Lung (tissue), 12 donors: ENCODE measurements around the gene PLEKHF1. TPM values are rescaled to one million over a fixed set of nuclear protein-coding genes. Genes with fewer than 3 reads are reported as not detected.
A peak's percentile ranks its signal among the peaks of the same experiment; 100 is the strongest.

ENCODE experiments used
- ATAC-seq: fragments of 200-7000 bp; cut with Tn5 transposase; one replicate; pipeline ENCODE4 v1.9.1; 2020; ENCODE audit warnings: moderate number of reproducible peaks; ENCODE audit not compliant: insufficient read depth, low FRiP score
- DNase-seq, 3 donors: peaks; one replicate each; pipeline ENCODE4 v3.0.0-alpha.2; 2013 to 2017
- H3K27ac ChIP-seq, 2 donors: one replicate each; pipeline ENCODE4 v1.5.1; 2013; ENCODE audit warnings: mild to moderate bottlenecking in 2 of 2, moderate library complexity in 2 of 2, control low read depth in 1 of 2, inconsistent platforms in 1 of 2, low read depth in 1 of 2, low read length in 1 of 2
- H3K27me3 ChIP-seq, 3 donors: one replicate each; pipeline ENCODE4 v1.5.1; 2013; ENCODE audit warnings: low read length in 2 of 3; ENCODE audit not compliant: control insufficient read depth in 3 of 3, insufficient read depth in 3 of 3
- H3K36me3 ChIP-seq, 4 donors: one replicate each; pipeline ENCODE4 v1.5.1; 2013; ENCODE audit warnings: low read length in 4 of 4, mild to moderate bottlenecking in 1 of 4, moderate library complexity in 1 of 4; ENCODE audit not compliant: control insufficient read depth in 4 of 4, insufficient read depth in 4 of 4
- H3K4me1 ChIP-seq, 5 donors: one replicate each; pipeline ENCODE4 v1.5.1; 2013; ENCODE audit warnings: low read length in 5 of 5, mild to moderate bottlenecking in 2 of 5, moderate library complexity in 1 of 5; ENCODE audit not compliant: control insufficient read depth in 5 of 5, insufficient read depth in 5 of 5
- H3K4me3 ChIP-seq: one replicate; pipeline ENCODE4 v1.5.1; 2013; ENCODE audit warnings: mild to moderate bottlenecking, control low read depth, moderate library complexity
- H3K9ac ChIP-seq, 2 donors: one replicate each; pipeline ENCODE4 v1.5.1; 2013; ENCODE audit warnings: low read length in 2 of 2, control low read depth in 1 of 2; ENCODE audit not compliant: insufficient read depth in 1 of 2
- H3K9me3 ChIP-seq, 4 donors: one replicate each; pipeline ENCODE4 v1.5.1; 2013; ENCODE audit warnings: low read length in 3 of 4, mild to moderate bottlenecking in 1 of 4, moderate library complexity in 1 of 4; ENCODE audit not compliant: control insufficient read depth in 4 of 4, insufficient read depth in 3 of 4
- CTCF ChIP-seq: IDR thresholded peaks from 2 replicates; pipeline ENCODE4 v1.5.1; 2012; ENCODE audit warnings: mild to moderate bottlenecking; ENCODE audit errors: control extremely low read depth, extremely low read depth
- WGBS, 2 donors: extraction: QIAGEN DNeasy Blood & Tissue Kit; methylation state at CpG; one replicate each; pipeline ENCODE4 v1.1.7; 2013; 5-methylcytosine and 5-hydroxymethylcytosine counted together
- polyA plus RNA-seq, 2 donors: library from polyadenylated mRNA; stranded (reverse); fragments of 200-250 nt; gene quantifications; one replicate each; pipeline ENCODE4 v1.2.1, GENCODE V29; 2013
- total RNA-seq, 2 donors: library from RNA; depleted of rRNA in 1 of 2; stranded (reverse); fragments of >200 nt in 1 of 2; gene quantifications; one replicate each; pipeline ENCODE4 v1.2.1, GENCODE V29; 2014 to 2021
- donor health status: control.
- donor health status: control.
- donor health status: Bipolar disorder and iron deficiency.
- donor health status: healthy.
- donor health status: DM: yes; HTN: yes; CAD: no.

PLEKHF1 gene
- total and polyA plus RNA-seq, 4 donors: 5.7 to 13.2 (median 10.4) TPM

- no peak overlapping the region for H3K4me3 ChIP-seq
- no peak overlapping the region for H3K27ac ChIP-seq
- no peak overlapping the region for H3K9ac ChIP-seq
- peaks cover 0 to 20% (median 0%) of the 10 kb centered on the region in 5 donors for H3K4me1 ChIP-seq
- no peaks in the 10 kb centered on the region for H3K27me3 ChIP-seq
- no peak for DNase-seq
- no peak for TF ChIP-seq CTCF
- WGBS, 2 donors: 96% methylated on average over 34 of the region's 34 CpGs
- peaks cover 0 to 23% (median 7%) of the 10 kb centered on the region in 4 donors for H3K36me3 ChIP-seq
- H3K9me3 ChIP-seq: no peaks in the 10 kb centered on the region
- no peak for ATAC-seq
Measured at GRCh38 chr19:29674374-29675119, 9.3 kb downstream of the PLEKHF1 start.

GRCh38 chr19:29675120-29675649 is 9.9 kb downstream of the PLEKHF1 start:
- Histone ChIP-seq H3K9ac (no peak overlapping the region), H3K27me3 (no peaks in the 10 kb centered on the region), H3K4me1 (peaks cover 0 to 20% (median 0%) of the 10 kb centered on the region in 5 donors), H3K4me3 (no peak overlapping the region), H3K36me3 (peaks cover 0 to 23% (median 7%) of the 10 kb centered on the region in 4 donors), H3K27ac (no peak overlapping the region), H3K9me3 (no peaks in the 10 kb centered on the region)
- DNase-seq: no peak
- 90 to 93% methylated on average over 10 of the region's 10 CpGs for WGBS, 2 donors
- no peak for ATAC-seq
- no peak for TF ChIP-seq CTCF

- no peak overlapping the region for H3K9ac ChIP-seq
- peak overlapping the region; percentile 26 to 50 for H3K27ac ChIP-seq
- H3K9me3 ChIP-seq: no peaks in the 10 kb centered on the region
- H3K36me3 ChIP-seq: peaks cover 0 to 23% (median 7%) of the 10 kb centered on the region in 4 donors
- H3K27me3 ChIP-seq: no peaks in the 10 kb centered on the region
- 91 to 94% methylated on average over 13 of the region's 13 CpGs for WGBS, 2 donors
- DNase-seq (no peak), ATAC-seq (no peak)
- peaks cover 0 to 25% (median 0%) of the 10 kb centered on the region in 5 donors for H3K4me1 ChIP-seq
- TF ChIP-seq CTCF: no peak
- no peak overlapping the region for H3K4me3 ChIP-seq
Measured at GRCh38 chr19:29675650-29676186, 10.5 kb downstream of the PLEKHF1 start.
